MCF 10A (cell line): ENCODE results near the gene ZNF526. TPM values are rescaled to one million over a fixed set of nuclear protein-coding genes. Genes with fewer than 3 reads are reported as not detected.

Source experiments
- BruUV-seq: library from RNA; stranded (reverse); fragments of 400-500 nt; replicated peaks from 2 replicates; lab custom pipeline; 2021; lab: Mats Ljungman, UMichigan
- CTCF ChIA-PET: fragments of 300-600 bp; sonication (Branson Sonifier 250); formaldehyde crosslinking; extraction: SDS; loops from one replicate; lab custom pipeline; 2021; ENCODE audit warnings: antibody characterized with exemption, inconsistent platforms; lab: Yijun Ruan, JAX
- POLR2A ChIA-PET: fragments of 300-600, 350-650 bp; sonication (Branson Sonifier 250); formaldehyde crosslinking; extraction: SDS; loops from one replicate; lab custom pipeline; 2020; ENCODE audit warnings: antibody characterized with exemption, inconsistent platforms; lab: Yijun Ruan, JAX
- DNase-seq: peaks from one replicate; pipeline ENCODE4 v3.0.0-alpha.2; 2018; ENCODE audit not compliant: unreplicated experiment
- H3K27ac Mint-ChIP-seq: one replicate; pipeline ENCODE4 v1.8.0; 2022; ENCODE audit warnings: mild to moderate bottlenecking, low read depth, mixed read lengths; ENCODE audit not compliant: unreplicated experiment
- H3K27me3 Mint-ChIP-seq: one replicate; pipeline ENCODE4 v1.8.0; 2022; ENCODE audit warnings: mixed read lengths; ENCODE audit not compliant: insufficient read depth, unreplicated experiment
- H3K36me3 Mint-ChIP-seq: one replicate; pipeline ENCODE4 v1.8.0; 2022; ENCODE audit warnings: mild to moderate bottlenecking, moderate library complexity, mixed read lengths; ENCODE audit not compliant: insufficient read depth, unreplicated experiment
- H3K4me1 Mint-ChIP-seq: one replicate; pipeline ENCODE4 v1.8.0; 2022; ENCODE audit warnings: mixed read lengths; ENCODE audit not compliant: insufficient read depth, unreplicated experiment
- H3K4me3 Mint-ChIP-seq: one replicate; pipeline ENCODE4 v1.8.0; 2022; ENCODE audit warnings: mild to moderate bottlenecking, moderate library complexity, mixed read lengths; ENCODE audit not compliant: unreplicated experiment
- H3K9me3 Mint-ChIP-seq: one replicate; pipeline ENCODE4 v1.8.0; 2022; ENCODE audit warnings: mixed read lengths; ENCODE audit not compliant: unreplicated experiment
- CTCF ChIP-seq: fragments of 200-600 bp; IDR thresholded peaks from one replicate; pipeline ENCODE4 v1.8.0; 2022; ENCODE audit warnings: antibody characterized with exemption, mild to moderate bottlenecking; ENCODE audit not compliant: unreplicated experiment
- intact Hi-C: fragments of 100-400 bp; cut with micrococcal nuclease; formaldehyde crosslinking; loops from 2 replicates; pipeline ENCODE4 v1.14.1; 2022
- total RNA-seq: library from RNA; stranded (reverse); gene quantifications from 2 replicates; pipeline ENCODE4 v1.2.3, GENCODE V29; 2022

ZNF526 gene
- total RNA-seq, 1 experiment from 2014 or later: 12.3 TPM

DNA sequence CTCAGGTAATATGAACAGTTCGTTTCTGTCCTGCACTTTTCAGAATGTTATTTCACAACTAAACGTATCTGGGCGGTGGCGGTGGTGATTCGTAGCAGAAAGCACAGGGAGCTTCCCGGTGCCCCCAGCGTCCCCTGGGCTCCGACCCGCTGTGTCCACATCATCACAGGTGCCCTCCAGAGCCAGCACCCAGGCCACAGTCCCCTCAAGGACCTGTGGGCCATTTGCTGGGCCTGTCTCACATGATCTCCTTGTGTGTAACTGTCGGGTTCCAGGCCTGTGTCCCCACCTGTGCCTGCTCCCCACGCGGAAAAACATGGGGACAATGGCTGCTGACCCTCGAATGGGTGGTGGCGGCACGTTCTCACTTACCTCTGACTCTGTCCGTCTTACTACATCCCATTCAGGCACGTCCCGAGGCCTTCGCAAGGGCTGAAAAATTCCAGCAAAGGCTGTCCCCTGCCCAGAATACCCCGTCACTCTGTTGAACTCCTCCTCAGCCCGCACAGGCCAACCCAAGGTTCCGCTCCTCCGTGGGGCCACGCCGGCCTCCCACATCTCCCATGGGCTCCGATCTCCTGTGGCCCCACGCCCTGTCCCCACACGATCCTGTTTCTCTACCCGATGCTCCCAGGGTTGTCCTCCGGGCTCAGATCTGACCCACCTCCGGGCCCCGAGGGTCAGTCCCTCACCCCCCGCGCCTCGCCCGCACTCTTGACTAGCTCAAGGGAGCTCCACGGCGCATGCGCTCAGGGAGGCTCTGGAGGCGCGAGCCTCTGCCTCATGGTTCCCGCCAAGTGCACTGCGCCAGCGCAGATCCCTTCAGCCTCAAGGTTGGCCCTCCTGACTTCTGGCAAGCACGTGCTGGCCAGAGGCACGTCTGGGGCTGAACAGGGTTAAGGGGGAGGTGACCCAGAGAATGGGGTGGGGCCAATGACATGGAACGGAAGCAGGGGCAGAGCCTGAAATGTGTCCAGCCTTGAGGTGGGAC lies 23.8 kb upstream of the ZNF526 start:
- no peak for TF ChIP-seq CTCF
- no peak for DNase-seq
- Mint-ChIP-seq H3K36me3 (peaks cover 37% of the 10 kb centered on the region), H3K27ac (no peak overlapping the region), H3K4me3 (no peak overlapping the region), H3K27me3 (no peaks in the 10 kb centered on the region), H3K4me1 (peaks cover 40% of the 10 kb centered on the region), H3K9me3 (peaks cover 11% of the 10 kb centered on the region)
- ChIA-PET CTCF (no interaction called here), POLR2A (no interaction called here)
- intact Hi-C loops: no loop called here
- no TSS peak for BruUV-seq

DNA sequence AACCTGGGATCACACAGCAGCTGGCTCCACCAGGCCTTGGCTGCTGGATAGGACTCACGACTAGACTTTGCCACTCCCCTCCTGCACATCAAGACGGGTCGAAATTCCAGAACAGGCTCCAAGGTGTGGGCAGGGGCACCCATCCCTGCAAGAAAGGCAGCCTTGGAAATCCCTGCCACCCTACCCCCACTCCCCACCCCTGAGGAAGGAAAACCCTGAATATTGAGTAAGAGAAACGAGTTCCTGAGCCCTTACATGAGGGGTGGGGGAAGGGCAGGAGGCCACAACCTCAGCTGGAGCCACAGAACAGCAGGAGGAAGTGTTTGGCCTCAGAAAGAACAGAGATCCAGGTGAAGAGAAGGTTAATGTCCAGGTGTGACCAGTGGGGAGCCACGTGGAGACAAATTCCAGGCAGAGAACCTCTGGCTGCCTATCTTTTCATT lies 22.7 kb upstream of the ZNF526 start:
- Mint-ChIP-seq H3K36me3 (peaks cover 46% of the 10 kb centered on the region), H3K27me3 (no peaks in the 10 kb centered on the region), H3K4me1 (peaks cover 30% of the 10 kb centered on the region), H3K27ac (no peak overlapping the region), H3K4me3 (no peak overlapping the region), H3K9me3 (peaks cover 11% of the 10 kb centered on the region)
- CTCF ChIA-PET: interaction anchor here (0.6 to 1.2 kb wide), 4 partner anchors 12 to 396 kb away, joined by 3 to 5 read pairs (median 4); no protein-coding TSS in a partner anchor
- no TSS peak for BruUV-seq
- intact Hi-C loops: no loop called here
- POLR2A ChIA-PET: interaction anchor here (3.7 kb wide), 1 partner anchor 19 kb away, joined by 17 read pairs; the partner anchor contains the start of gene DEDD2
- no peak for TF ChIP-seq CTCF
- peak; percentile 34 for DNase-seq

DNA sequence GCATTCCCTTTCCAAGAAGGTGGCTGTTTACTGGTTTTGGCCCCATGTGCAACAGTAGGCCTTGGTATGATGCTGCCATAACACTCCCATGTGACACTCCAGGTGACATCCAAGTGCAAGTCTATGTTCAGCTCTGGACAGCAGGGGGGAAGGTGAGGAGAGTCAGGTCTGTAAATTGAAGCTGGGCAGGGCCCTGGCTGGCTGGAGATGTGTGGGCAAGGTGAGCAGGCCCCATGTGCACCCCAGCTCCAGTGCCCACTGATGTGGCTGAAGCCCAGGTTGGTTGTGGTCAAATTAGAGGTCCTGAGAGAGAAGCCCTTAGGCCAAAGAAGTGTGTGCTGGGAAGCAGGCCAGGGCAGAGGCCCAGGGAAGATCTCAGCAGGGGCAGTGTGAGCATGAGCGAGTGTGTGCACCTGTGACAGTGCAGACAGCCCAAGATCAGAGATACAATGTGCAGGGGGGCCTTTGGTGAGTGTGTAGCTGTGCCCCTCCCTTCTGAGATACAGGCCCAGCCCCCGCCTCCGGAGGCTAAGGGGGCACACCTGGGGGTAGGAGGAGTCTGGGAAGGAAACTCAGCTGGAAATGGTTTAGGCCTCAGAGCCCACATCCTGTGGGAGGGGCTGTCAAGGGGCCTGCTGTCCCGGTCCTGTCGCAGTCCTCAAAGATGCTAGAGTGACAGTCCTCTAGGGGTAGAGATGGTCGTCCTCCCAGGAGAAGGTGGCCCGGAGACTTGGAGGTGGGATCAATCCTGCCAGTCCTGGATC lies 21.3 kb upstream of the ZNF526 start:
- POLR2A ChIA-PET: interaction anchor here (0.6 to 3.7 kb wide), 6 partner anchors 9 to 107 kb away, joined by 3 to 17 read pairs (median 3); partner anchors contain the start of gene DEDD2
- DNase-seq: no peak
- peak overlapping the region; percentile 16 for H3K27ac Mint-ChIP-seq
- H3K9me3 Mint-ChIP-seq: peaks cover 7% of the 10 kb centered on the region
- H3K4me3 Mint-ChIP-seq: peak overlapping the region; percentile 10
- intact Hi-C loops: no loop called here
- CTCF ChIA-PET: interaction anchor here (0.6 to 1.2 kb wide), 5 partner anchors 15 to 206 kb away, joined by 3 to 5 read pairs (median 3); partner anchors contain the start of gene POU2F2
- TSS peak; percentile 64 for BruUV-seq
- H3K27me3 Mint-ChIP-seq: no peaks in the 10 kb centered on the region
- no peak for TF ChIP-seq CTCF
- H3K4me1 Mint-ChIP-seq: peaks cover 39% of the 10 kb centered on the region
- H3K36me3 Mint-ChIP-seq: peaks cover 61% of the 10 kb centered on the region
